GM19240 (cell line): ENCODE measurements around the gene GPR162.
A peak's percentile ranks its signal among the peaks of the same experiment; 100 is the strongest.

Source experiments
- DNase-seq: peaks from one replicate; pipeline ENCODE4 v3.0.0; 2011; ENCODE audit warnings: low spot score; ENCODE audit not compliant: insufficient read length

GPR162 gene, protein sequence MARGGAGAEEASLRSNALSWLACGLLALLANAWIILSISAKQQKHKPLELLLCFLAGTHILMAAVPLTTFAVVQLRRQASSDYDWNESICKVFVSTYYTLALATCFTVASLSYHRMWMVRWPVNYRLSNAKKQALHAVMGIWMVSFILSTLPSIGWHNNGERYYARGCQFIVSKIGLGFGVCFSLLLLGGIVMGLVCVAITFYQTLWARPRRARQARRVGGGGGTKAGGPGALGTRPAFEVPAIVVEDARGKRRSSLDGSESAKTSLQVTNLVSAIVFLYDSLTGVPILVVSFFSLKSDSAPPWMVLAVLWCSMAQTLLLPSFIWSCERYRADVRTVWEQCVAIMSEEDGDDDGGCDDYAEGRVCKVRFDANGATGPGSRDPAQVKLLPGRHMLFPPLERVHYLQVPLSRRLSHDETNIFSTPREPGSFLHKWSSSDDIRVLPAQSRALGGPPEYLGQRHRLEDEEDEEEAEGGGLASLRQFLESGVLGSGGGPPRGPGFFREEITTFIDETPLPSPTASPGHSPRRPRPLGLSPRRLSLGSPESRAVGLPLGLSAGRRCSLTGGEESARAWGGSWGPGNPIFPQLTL

DNA sequence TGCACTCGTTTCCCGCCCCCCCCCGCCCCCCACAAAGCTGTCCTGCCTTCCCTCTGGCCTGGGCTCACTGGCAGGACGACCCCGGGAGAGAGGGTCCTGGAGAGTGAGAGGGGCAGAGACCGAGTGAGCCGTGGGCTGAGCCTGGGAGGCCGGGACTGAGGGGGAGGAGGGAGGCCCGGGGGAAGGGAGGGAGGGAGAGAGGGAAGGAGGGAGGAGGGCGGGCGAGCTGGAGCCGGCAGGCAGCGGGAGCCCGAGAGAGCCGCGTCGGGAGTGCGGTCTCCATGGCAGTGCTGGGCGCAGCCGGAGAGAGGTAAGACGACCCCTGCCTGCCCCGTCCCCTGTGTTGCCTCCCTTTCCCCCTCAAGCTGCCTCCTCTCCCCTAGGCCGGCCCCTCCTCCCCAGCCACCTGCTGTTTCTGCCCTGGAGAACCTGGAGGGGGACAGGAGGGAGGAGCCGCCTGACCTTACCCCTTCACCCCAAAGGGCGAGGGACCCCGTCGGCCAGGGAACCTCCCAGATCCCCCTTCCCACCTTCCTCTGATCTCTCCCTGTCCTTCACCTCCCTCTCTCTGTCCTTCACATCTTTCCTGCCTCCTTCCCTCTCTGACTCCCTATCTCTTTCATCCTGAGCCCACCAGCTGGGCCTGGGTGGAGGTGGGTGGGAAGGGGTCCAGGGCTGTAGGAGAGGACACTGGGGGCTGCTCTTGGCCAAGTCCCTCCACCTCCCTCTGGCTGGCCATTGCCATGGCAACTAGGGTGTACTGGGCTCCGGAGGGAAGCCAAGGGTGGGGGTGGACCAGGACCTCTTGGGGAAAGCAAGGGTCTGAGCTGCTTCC lies at the start of gene GPR162:
GPR162 (plus strand) TSS at position 231 of the 835 bp plus-strand sequence. CDS start 2,078 bp downstream, outside the sequence.
- no peak for DNase-seq

DNA sequence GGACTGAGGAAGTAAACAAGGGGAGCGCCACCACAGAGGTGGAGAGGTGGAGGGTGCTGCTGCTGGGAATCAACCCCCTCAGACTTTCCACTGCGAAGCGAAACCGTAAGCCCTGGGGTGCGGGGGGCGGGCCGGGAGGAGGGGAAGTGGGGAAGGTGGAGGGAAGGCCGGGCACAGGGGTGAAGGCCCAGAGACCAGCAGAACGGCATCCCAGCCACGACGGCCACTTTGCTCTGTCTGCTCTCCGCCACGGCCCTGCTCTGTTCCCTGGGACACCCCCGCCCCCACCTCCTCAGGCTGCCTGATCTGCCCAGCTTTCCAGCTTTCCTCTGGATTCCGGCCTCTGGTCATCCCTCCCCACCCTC lies 49.3 kb upstream of the GPR162 start, which contains the start of gene LAG3:
LAG3 (plus strand) TSS at position 190 of the 365 bp plus-strand sequence. CDS start 333 bp downstream, outside the sequence.
- DNase-seq: peak; percentile 53

DNA sequence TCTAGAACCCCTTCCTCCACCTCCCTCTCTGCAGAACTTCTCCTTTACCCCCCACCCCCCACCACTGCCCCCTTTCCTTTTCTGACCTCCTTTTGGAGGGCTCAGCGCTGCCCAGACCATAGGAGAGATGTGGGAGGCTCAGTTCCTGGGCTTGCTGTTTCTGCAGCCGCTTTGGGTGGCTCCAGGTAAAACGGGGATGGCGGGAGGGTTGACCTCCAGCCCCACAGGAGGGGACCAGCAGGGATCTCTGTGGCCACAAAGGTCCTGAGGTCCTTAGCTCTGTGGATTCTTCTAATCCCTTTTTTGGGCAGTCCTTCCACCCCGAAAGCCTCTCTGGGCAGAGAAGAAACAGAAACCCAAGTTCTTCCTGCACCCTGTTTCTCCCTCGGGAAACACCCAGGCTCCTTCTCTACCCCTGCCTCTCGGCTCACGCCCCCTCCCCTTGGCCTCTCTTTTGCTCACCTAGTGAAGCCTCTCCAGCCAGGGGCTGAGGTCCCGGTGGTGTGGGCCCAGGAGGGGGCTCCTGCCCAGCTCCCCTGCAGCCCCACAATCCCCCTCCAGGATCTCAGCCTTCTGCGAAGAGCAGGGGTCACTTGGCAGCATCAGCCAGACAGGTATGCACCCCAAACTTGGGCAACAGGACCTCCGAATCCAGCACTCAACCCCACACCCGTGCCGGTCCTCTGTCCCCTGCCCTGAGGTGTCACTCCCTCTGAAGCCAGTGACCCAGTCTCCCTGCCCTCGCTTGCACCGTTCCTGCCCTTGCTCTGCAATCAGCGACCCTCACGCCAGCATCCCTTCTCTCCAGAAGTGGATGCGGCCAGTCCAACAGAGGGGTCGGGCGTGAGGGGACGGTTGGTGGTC lies 48.7 kb upstream of the GPR162 start:
- no peak for DNase-seq

DNA sequence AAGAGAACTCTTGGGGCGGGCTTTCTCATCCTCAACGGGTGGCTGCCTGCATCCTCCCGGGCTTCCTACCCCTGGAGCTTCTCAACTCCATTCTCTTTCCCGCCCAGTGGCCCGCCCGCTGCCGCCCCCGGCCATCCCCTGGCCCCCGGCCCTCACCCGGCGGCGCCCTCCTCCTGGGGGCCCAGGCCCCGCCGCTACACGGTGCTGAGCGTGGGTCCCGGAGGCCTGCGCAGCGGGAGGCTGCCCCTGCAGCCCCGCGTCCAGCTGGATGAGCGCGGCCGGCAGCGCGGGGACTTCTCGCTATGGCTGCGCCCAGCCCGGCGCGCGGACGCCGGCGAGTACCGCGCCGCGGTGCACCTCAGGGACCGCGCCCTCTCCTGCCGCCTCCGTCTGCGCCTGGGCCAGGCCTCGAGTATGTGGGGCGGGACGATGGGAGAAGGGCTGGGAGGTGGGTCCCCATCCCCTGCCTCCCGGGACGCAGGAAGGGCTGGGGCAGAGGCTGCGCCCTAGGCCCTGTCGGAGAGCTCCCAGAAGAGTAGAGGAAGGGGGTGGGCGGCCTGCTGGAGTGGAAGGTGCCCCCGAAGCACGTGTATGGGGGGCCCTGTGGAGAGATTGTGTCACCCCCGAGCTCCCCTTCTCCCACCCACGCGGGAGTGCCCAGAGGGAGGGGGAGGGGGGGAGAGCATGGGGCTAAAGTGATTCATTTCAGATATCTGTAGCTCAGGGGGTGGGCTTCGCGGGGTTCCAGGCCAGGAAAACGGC lies 47.9 kb upstream of the GPR162 start:
- DNase-seq: no peak

DNA sequence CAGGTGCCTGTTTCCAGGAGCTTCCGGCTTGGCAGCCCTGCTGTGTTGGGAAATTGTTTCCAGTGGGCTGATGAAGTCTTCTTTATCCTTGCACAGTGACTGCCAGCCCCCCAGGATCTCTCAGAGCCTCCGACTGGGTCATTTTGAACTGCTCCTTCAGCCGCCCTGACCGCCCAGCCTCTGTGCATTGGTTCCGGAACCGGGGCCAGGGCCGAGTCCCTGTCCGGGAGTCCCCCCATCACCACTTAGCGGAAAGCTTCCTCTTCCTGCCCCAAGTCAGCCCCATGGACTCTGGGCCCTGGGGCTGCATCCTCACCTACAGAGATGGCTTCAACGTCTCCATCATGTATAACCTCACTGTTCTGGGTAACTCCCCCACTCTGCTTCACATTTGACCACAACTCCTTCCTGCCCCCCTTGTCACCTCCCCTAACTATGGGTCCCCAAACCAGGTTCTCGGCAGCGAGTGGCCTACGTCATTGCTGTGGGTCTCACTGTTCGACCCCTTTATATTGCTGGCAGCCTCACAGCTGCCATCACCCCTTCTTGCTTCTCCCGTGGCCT lies 47.0 kb upstream of the GPR162 start:
- no peak for DNase-seq

DNA sequence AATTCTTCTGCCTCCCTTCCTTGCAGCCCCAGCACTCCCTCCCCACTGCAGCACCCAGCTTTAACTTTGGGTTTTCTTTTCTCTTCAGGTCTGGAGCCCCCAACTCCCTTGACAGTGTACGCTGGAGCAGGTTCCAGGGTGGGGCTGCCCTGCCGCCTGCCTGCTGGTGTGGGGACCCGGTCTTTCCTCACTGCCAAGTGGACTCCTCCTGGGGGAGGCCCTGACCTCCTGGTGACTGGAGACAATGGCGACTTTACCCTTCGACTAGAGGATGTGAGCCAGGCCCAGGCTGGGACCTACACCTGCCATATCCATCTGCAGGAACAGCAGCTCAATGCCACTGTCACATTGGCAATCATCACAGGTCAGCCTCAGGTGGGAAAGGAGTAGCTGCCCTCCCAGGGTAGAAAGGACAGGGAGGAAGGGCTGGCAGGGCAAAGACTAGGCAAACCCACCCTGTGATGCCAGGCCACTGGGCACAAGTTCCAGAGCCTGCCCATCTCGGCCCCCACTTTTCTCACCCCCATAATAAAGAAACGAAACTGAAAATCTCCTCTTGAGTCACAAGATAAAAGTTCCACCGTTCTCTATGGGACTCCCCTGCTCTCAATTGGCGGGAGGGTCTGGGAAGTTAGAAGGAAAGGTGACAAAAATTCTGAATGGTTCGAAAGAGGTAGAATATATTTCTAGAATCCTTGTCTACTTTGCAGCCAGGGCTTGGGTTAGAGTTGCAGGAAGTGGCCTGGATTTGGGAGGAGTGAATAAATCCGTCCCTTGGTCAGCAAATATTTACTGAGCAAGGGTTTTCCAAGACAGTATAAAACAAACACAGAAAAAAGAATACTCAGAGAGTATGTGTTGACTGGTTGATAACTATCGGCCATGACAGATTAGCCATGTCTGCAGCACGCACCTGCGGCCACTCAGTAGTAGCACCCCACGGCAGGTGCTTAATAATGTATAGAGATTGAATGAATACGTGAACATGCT lies 46.1 kb upstream of the GPR162 start:
- DNase-seq: no peak

DNA sequence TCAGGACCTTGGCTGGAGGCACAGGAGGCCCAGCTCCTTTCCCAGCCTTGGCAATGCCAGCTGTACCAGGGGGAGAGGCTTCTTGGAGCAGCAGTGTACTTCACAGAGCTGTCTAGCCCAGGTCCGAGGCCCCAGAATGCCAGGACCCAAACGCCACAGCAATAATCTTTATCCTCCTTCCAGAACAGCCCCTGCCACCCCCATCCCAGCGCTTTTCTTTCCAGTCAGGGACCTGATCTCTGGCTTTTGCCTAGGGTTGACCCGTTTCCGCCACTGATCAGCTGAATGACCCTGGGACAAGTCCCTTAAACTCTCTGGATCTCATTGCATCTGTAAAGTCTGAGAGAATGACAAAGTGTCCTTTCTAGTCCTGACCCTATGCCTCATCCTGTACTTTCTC lies 44.2 kb upstream of the GPR162 start:
- no peak for DNase-seq

DNA sequence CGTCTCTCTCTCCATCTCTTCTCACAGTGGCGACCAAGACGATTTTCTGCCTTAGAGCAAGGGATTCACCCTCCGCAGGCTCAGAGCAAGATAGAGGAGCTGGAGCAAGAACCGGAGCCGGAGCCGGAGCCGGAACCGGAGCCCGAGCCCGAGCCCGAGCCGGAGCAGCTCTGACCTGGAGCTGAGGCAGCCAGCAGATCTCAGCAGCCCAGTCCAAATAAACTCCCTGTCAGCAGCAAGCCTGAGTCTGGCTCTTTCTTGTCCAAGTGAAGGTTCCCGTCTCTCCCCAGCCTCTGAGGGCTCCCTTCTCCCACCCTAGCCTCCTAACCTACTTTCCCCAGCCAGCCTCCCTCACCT lies 43.4 kb upstream of the GPR162 start:
- no peak for DNase-seq

DNA sequence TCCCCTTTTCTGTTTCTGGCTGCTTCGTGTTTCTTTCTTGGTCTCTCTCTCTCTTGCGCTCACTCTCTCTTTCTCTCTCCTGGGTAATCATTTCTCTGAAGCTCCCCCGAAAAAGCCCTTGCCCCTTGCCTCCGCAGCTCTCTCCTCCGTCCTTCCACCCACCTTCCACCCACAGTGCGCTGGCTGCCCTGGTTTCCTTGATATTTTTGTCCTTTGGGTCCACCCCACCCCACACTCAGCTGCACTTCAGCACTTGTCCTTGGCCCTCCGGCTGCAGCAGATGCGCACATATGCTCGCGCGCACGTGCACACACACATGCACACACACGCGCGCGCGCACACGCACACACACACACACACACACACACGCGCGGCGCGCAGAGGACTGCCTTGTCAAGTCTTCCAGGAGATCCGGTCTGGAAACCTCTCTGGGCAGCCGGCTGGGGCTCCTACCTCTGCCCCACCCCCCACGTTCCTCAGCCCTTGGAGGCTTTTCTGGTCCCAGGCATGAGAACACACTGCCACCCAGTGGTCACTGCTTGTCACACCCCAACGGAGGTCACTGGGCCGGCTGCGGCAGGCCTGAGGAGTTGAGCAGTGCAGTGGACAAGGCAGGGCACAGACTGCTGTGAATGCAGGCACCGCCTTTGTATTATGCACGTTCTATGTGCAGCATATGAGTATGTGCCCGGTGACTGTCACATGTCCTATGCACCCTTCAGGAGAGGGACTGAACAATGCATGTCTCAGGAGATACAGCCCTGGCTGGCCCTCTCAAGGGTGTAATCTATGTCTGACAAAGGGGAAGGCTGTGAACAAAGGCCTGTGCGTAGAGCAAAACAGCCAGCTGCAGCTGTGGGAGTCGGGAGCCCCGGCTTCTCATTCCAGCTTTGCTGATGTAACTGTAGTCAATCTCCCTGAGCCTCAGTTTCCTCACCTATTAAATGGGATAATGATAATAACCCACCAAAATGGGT lies 42.8 kb upstream of the GPR162 start:
- peak; percentile 76 for DNase-seq

DNA sequence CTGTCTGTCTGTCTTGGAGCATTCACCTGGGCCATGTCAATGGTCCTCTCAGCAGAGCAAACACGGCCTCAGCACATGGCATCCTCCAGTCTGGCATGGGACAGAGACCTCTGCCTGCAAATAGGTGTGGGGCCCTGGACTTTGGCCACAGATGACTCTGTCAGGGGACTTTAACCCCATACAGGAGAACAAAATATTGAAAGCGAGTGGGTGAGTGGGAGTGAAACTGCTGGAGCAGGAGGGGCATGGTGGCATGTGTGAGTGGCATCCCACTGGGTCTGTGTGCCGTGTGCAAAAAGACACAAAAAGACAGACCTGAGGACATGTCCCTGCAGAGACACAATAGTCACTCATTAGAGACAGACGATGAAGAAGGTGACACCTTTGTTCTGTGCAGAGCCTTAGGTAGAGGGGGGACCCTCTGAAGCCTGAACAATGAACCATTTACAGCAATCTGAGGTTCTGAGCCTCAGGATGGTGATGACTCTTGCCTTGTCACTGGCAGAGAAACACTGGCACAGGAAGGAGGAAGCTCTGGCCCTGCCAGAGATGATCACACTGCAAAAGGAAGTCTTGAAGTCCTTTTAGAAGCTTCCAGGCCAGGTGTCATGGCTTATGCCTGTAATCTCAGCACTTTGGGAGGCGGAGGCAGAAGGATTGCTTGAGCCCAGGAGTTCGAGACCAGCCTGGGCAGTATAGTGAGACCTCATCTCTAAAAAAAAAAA lies 41.8 kb upstream of the GPR162 start:
- no peak for DNase-seq

DNA sequence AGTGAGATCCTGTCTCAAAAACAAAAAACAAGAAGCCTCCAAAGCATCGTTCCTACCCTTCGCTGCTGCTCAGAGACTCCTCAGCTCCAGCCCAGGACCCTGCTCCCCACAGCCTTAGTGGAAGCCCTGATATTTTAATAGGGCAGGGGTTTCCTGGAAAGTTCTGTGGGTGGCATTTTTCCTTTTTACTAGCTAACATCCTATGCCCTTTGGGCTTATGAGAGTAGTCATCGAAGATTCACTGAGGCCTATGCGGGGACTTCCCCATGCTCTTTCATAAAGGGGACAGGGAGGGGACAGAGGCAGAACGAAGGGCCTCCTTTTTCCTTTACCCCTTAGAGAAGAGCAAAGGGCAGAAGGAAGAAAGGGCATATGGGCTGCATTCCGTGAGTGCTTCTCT lies 41.0 kb upstream of the GPR162 start:
- no peak for DNase-seq

DNA sequence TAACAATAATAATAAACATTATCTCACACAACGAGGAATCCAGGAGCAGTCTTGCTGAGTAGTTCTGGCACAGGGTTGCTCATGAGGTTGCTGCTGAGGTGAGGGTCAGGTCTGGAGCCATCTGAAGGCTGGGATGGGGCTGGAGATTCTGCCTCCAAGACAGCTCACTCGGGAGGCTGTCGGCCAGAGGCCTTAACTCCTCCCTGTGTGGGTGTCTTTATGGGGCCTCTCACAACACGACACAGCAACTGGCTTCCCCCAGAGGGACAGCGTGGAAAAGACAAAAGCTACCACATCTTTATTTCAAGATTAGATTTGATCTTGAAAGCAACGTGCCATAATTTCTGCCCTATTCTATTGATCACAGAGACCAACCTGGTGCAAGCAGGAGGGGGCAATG lies 39.5 kb upstream of the GPR162 start:
- DNase-seq: no peak

DNA sequence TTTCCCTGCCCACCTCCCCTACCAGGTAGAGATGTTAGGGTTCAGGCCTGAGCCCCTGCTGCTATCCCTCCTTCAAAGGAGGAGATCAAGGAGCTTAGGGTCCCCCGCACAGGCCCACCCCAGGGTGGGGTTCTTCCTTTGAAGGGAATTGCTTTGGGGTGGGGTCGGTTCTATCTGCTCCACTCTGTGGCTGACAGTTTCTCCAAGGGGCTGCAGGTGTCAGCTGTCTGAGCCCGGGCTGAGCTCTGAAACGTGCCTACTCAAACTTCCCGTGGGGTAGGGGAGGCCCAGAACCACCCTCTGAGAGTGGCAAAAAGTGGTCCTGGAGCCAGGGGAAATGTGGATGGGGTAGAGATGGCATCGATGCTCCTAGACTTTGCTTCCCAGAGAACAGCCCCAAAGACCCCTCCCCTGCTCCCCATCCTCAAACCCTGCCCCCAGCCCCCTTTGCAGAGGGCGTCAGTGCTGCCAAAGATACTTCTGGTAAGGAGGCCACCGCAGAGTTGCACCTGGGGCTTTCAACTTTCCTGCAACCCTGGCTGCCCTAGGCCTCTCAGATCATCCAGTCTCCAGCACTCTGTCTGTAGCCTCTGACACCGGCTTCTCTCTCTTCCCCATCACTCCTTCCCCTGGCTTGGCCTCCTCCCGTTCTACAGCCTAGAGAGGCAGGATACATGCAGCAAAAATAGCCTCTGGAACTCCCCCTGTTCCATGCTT lies 38.6 kb upstream of the GPR162 start:
- no peak for DNase-seq

DNA sequence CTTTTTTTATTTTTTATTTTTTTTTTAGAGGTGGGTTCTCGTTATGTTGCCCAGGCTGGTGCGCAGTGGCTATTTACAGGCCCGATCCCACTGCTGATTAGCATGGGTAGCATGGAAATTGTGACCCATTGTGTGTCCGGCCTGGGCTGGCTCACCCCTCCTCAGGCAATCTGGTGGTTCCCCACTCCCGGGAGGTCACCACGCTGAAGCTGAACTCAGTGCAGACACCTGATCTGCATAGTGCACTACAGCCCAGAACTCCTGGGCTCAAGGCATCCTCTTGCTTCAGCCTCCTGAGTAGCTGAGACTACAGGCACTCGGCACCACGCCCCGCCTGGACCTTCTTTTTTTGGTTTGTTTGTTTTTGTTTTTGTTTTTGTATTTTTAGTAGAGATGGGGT lies 37.8 kb upstream of the GPR162 start:
- no peak for DNase-seq

DNA sequence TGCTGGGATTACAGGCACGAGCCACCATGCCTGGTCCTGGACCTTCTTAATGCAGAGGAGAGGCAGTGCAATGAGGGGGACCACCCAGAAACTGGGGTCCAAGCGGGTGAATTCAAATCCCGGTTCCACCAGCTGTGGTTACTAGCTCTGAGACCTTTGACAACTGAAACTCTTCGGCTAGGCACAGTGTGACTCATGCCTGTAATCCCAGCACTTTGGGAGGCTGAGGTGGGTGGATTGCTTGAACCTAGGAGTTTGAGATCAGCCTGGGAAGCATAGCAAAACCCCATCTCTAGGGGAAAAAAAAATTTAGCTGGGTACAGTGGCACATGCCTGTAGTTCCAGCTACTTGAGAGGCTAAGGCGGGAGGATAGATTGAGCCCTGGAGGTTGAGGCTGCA lies 37.3 kb upstream of the GPR162 start:
- DNase-seq: no peak

DNA sequence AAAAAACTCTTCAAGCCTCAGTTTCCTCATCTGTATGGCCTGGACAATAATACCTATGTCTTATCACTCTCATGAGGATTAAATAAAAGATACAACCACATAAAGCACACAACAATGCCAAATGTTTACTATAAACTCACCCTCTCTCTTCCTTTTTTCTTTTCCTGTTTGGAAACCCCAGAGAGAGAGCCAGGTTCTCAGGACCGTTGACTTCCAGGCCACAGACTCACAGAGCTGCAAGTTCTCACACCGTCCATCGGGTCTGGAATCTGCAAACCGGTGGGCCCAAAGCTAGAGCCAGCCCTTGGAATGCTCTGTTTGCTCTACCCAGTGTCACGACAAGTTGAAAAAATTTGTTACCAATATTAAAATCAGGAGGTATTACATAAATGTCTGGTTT lies 36.9 kb upstream of the GPR162 start:
- DNase-seq: no peak
